HepG2 (cell line): ENCODE data around the gene GRIN2D. TPM values are rescaled to one million over a fixed set of nuclear protein-coding genes. Genes with fewer than 3 reads are reported as not detected.
A peak's percentile ranks its signal among the peaks of the same experiment; 100 is the strongest.

Experiments
- AGO1 ChIP-seq: fragments of 200-400 bp; formaldehyde crosslinking; IDR thresholded peaks from 2 replicates; pipeline ENCODE4 v1.6.1; 2017; ENCODE audit warnings: mild to moderate bottlenecking, low read depth, low read length, moderate library complexity; ENCODE audit not compliant: poor library complexity, severe bottlenecking
- ARNTL ChIP-seq: sonication (generic); formaldehyde crosslinking; IDR thresholded peaks from 2 replicates; pipeline ENCODE4 v1.4.0; 2020; ENCODE audit warnings: mild to moderate bottlenecking, missing genetic modification reagents
- CBFB ChIP-seq: sonication (generic); formaldehyde crosslinking; IDR thresholded peaks from 2 replicates; pipeline ENCODE4 v1.4.0; 2020; ENCODE audit warnings: missing genetic modification reagents
- CCDC6 ChIP-seq: sonication (generic); formaldehyde crosslinking; IDR thresholded peaks from 2 replicates; pipeline ENCODE4 v1.8.1; 2022; ENCODE audit warnings: mild to moderate bottlenecking, missing genetic modification reagents, moderate library complexity
- DRAP1 ChIP-seq: IDR thresholded peaks from 2 replicates; pipeline ENCODE4 v1.6.1; 2016; ENCODE audit warnings: missing genetic modification reagents, missing compliant biosample characterization
- EEA1 ChIP-seq: sonication (generic); formaldehyde crosslinking; IDR thresholded peaks from 2 replicates; pipeline ENCODE4 v1.5.1; 2020; ENCODE audit warnings: mild to moderate bottlenecking, missing genetic modification reagents, borderline replicate concordance
- JUNB ChIP-seq: sonication (generic); formaldehyde crosslinking; IDR thresholded peaks from 2 replicates; pipeline ENCODE4 v1.8.0; 2022; ENCODE audit warnings: missing genetic modification reagents, mild to moderate bottlenecking, borderline replicate concordance
- KAT7 ChIP-seq: IDR thresholded peaks from 2 replicates; pipeline ENCODE4 v1.6.1; 2018; ENCODE audit warnings: borderline replicate concordance, missing compliant biosample characterization
- MED13 ChIP-seq: sonication (generic); formaldehyde crosslinking; IDR thresholded peaks from 2 replicates; pipeline ENCODE4 v1.5.0; 2020; ENCODE audit warnings: missing genetic modification reagents
- NFE2 ChIP-seq: sonication (generic); formaldehyde crosslinking; IDR thresholded peaks from 2 replicates; pipeline ENCODE4 v1.4.0; 2020; ENCODE audit warnings: missing genetic modification reagents
- SIX4 ChIP-seq: sonication (generic); formaldehyde crosslinking; IDR thresholded peaks from 2 replicates; pipeline ENCODE4 v1.4.0; 2020; ENCODE audit warnings: missing genetic modification reagents
- SKI ChIP-seq: fragments of 450-650 bp; IDR thresholded peaks from one replicate; pipeline ENCODE4 v1.6.1; 2018; ENCODE audit warnings: mild to moderate bottlenecking; ENCODE audit not compliant: partially characterized antibody
- SYNCRIP ChIP-seq: fragments of 200-400 bp; formaldehyde crosslinking; IDR thresholded peaks from 2 replicates; pipeline ENCODE4 v1.6.1; 2018; ENCODE audit warnings: mild to moderate bottlenecking, low read depth, low read length; ENCODE audit not compliant: insufficient read depth
- ZBTB44 ChIP-seq: sonication (generic); formaldehyde crosslinking; IDR thresholded peaks from 2 replicates; pipeline ENCODE4 v1.4.0; 2020; ENCODE audit warnings: missing genetic modification reagents
- ZNF256 ChIP-seq: sonication (generic); formaldehyde crosslinking; conservative IDR thresholded peaks from 2 replicates; pipeline ENCODE4 v1.4.0; 2020; ENCODE audit warnings: missing genetic modification reagents
- ZNF333 ChIP-seq: sonication (generic); formaldehyde crosslinking; IDR thresholded peaks from 2 replicates; pipeline ENCODE4 v1.4.0; 2020; ENCODE audit warnings: mild to moderate bottlenecking, missing genetic modification reagents, borderline replicate concordance
- ZNF33A ChIP-seq: sonication (generic); formaldehyde crosslinking; IDR thresholded peaks from 2 replicates; pipeline ENCODE4 v1.5.1; 2020; ENCODE audit warnings: missing genetic modification reagents, mild to moderate bottlenecking, moderate library complexity, borderline replicate concordance
- ZNF460 ChIP-seq: sonication (generic); formaldehyde crosslinking; IDR thresholded peaks from 2 replicates; pipeline ENCODE4 v1.5.1; 2020; ENCODE audit warnings: missing genetic modification reagents, mild to moderate bottlenecking, borderline replicate concordance
- ZNF678 ChIP-seq: sonication (generic); formaldehyde crosslinking; IDR thresholded peaks from 2 replicates; pipeline ENCODE4 v1.4.0; 2020; ENCODE audit warnings: mild to moderate bottlenecking, missing genetic modification reagents
- ZNF710 ChIP-seq: sonication (generic); formaldehyde crosslinking; IDR thresholded peaks from 2 replicates; pipeline ENCODE4 v1.5.0; 2020; ENCODE audit warnings: mild to moderate bottlenecking, missing genetic modification reagents, borderline replicate concordance
- ZSCAN25 ChIP-seq: sonication (generic); formaldehyde crosslinking; IDR thresholded peaks from 2 replicates; pipeline ENCODE4 v1.8.0; 2022; ENCODE audit warnings: mild to moderate bottlenecking, missing genetic modification reagents
- ZSCAN30 ChIP-seq: sonication (generic); formaldehyde crosslinking; IDR thresholded peaks from 2 replicates; pipeline ENCODE4 v1.5.0; 2020; ENCODE audit warnings: mild to moderate bottlenecking, missing genetic modification reagents
- polyA plus RNA-seq, 8 experiments: library from polyadenylated mRNA; depleted of rRNA in 3 of 8; stranded (reverse) in 7 of 8; unstranded in 1 of 8; fragments of >200 nt; fragmentation: Illumina TruSeq in 4 of 8; extraction: Trizol in 4 of 8; gene quantifications; 2 replicates each; pipeline versions ENCODE4 v1.2.1 to v1.2.3, GENCODE V29; 2011 to 2016; ENCODE audit warnings: low read depth in 4 of 8, missing spikeins in 1 of 8, mixed read lengths in 1 of 8; ENCODE audit not compliant: insufficient read depth in 1 of 8
- total RNA-seq, 5 experiments: library from RNA; depleted of rRNA; stranded (reverse); fragments of >200 nt; fragmentation: Illumina TruSeq; extraction: Trizol; gene quantifications; 2 replicates each; pipeline ENCODE4 v1.2.3, GENCODE V29; 2016; ENCODE audit warnings: low read depth in 1 of 5
- TF ChIP-seq, protein P1 (sequence below): sonication (generic); formaldehyde crosslinking; IDR thresholded peaks from 2 replicates; pipeline ENCODE4 v1.5.1; 2020; ENCODE audit warnings: missing genetic modification reagents, mild to moderate bottlenecking, borderline replicate concordance
- TF ChIP-seq, protein P2 (sequence below): IDR thresholded peaks from 2 replicates; pipeline ENCODE4 v1.6.1; 2012; ENCODE audit warnings: inconsistent platforms
- TF ChIP-seq, protein P3 (sequence below): sonication (generic); formaldehyde crosslinking; IDR thresholded peaks from 2 replicates; pipeline ENCODE4 v1.8.0; 2022; ENCODE audit warnings: missing genetic modification reagents, mild to moderate bottlenecking, borderline replicate concordance

GRIN2D gene
- total and polyA plus RNA-seq, 2 of the 13 experiments (the other 11 are each of a cell fraction or from before 2014, with no cell fraction given): 0.02 to 0.13 TPM

DNA sequence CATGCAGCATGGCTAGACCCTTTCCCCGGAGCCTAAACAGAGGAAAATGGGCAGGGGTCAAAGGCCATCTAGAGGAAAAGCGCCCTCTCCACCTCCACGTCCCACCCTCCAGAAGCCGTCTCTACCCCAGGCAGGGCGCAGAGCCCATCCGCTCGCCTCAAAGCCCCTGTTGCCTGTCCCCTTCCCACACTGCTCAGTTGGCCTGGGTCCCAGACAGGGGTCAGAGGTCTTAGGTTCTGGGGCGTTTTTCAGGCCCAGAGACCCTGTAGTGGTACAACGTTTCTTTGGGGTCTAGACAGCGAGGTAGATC is 30.0 kb upstream of the GRIN2D start (continued):
- TF ChIP-seq ZNF333 (no peak), CBFB (no peak), ZNF678 (CRISPR knock-in tag) (0 out of 2 replicates have a peak, but pooled peaks have one; percentile 5), NFE2 (CRISPR knock-in tag) (no peak), SKI (no peak), ARNTL (CRISPR knock-in tag) (no peak), ZNF710 (peak; percentile 60), ZNF256 (CRISPR knock-in tag) (no peak), SIX4 (CRISPR knock-in tag) (peak; percentile 33; the same call in 1 of the 2 replicates), MED13 (CRISPR knock-in tag) (no peak), EEA1 (CRISPR knock-in tag) (no peak), AGO1 (no peak), DRAP1 (CRISPR knock-in tag) (no peak), ZSCAN30 (CRISPR knock-in tag) (no peak), ZNF33A (CRISPR knock-in tag) (no peak), SYNCRIP (no peak), KAT7 (CRISPR knock-in tag) (no peak), JUNB (CRISPR knock-in tag) (no peak), ZBTB44 (CRISPR knock-in tag) (0 out of 2 replicates have a peak, but pooled peaks have one; percentile 29), CCDC6 (no peak), ZNF460 (CRISPR knock-in tag) (no peak), ZSCAN25 (no peak)
- TF ChIP-seq, protein P1, sequence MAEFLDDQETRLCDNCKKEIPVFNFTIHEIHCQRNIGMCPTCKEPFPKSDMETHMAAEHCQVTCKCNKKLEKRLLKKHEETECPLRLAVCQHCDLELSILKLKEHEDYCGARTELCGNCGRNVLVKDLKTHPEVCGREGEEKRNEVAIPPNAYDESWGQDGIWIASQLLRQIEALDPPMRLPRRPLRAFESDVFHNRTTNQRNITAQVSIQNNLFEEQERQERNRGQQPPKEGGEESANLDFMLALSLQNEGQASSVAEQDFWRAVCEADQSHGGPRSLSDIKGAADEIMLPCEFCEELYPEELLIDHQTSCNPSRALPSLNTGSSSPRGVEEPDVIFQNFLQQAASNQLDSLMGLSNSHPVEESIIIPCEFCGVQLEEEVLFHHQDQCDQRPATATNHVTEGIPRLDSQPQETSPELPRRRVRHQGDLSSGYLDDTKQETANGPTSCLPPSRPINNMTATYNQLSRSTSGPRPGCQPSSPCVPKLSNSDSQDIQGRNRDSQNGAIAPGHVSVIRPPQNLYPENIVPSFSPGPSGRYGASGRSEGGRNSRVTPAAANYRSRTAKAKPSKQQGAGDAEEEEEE (CRISPR knock-in tag): no peak
- TF ChIP-seq, protein P2, sequence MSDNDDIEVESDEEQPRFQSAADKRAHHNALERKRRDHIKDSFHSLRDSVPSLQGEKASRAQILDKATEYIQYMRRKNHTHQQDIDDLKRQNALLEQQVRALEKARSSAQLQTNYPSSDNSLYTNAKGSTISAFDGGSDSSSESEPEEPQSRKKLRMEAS: no peak
- TF ChIP-seq, protein P3, sequence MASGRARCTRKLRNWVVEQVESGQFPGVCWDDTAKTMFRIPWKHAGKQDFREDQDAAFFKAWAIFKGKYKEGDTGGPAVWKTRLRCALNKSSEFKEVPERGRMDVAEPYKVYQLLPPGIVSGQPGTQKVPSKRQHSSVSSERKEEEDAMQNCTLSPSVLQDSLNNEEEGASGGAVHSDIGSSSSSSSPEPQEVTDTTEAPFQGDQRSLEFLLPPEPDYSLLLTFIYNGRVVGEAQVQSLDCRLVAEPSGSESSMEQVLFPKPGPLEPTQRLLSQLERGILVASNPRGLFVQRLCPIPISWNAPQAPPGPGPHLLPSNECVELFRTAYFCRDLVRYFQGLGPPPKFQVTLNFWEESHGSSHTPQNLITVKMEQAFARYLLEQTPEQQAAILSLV: no peak
